MCF 10A (cell line): ENCODE data around the gene ACVR2B. TPM values are rescaled to one million over a fixed set of nuclear protein-coding genes. Genes with fewer than 3 reads are reported as not detected.

Experiments
- BruUV-seq: library from RNA; stranded (reverse); fragments of 400-500 nt; replicated peaks from 2 replicates; lab custom pipeline; 2021; lab: Mats Ljungman, UMichigan
- CTCF ChIA-PET: fragments of 300-600 bp; sonication (Branson Sonifier 250); formaldehyde crosslinking; extraction: SDS; loops from one replicate; lab custom pipeline; 2021; ENCODE audit warnings: antibody characterized with exemption, inconsistent platforms; lab: Yijun Ruan, JAX
- POLR2A ChIA-PET: fragments of 300-600, 350-650 bp; sonication (Branson Sonifier 250); formaldehyde crosslinking; extraction: SDS; loops from one replicate; lab custom pipeline; 2020; ENCODE audit warnings: antibody characterized with exemption, inconsistent platforms; lab: Yijun Ruan, JAX
- DNase-seq: peaks from one replicate; pipeline ENCODE4 v3.0.0-alpha.2; 2018; ENCODE audit not compliant: unreplicated experiment
- H3K27ac Mint-ChIP-seq: one replicate; pipeline ENCODE4 v1.8.0; 2022; ENCODE audit warnings: mild to moderate bottlenecking, low read depth, mixed read lengths; ENCODE audit not compliant: unreplicated experiment
- H3K27me3 Mint-ChIP-seq: one replicate; pipeline ENCODE4 v1.8.0; 2022; ENCODE audit warnings: mixed read lengths; ENCODE audit not compliant: insufficient read depth, unreplicated experiment
- H3K36me3 Mint-ChIP-seq: one replicate; pipeline ENCODE4 v1.8.0; 2022; ENCODE audit warnings: mild to moderate bottlenecking, moderate library complexity, mixed read lengths; ENCODE audit not compliant: insufficient read depth, unreplicated experiment
- H3K4me1 Mint-ChIP-seq: one replicate; pipeline ENCODE4 v1.8.0; 2022; ENCODE audit warnings: mixed read lengths; ENCODE audit not compliant: insufficient read depth, unreplicated experiment
- H3K4me3 Mint-ChIP-seq: one replicate; pipeline ENCODE4 v1.8.0; 2022; ENCODE audit warnings: mild to moderate bottlenecking, moderate library complexity, mixed read lengths; ENCODE audit not compliant: unreplicated experiment
- H3K9me3 Mint-ChIP-seq: one replicate; pipeline ENCODE4 v1.8.0; 2022; ENCODE audit warnings: mixed read lengths; ENCODE audit not compliant: unreplicated experiment
- CTCF ChIP-seq: fragments of 200-600 bp; IDR thresholded peaks from one replicate; pipeline ENCODE4 v1.8.0; 2022; ENCODE audit warnings: antibody characterized with exemption, mild to moderate bottlenecking; ENCODE audit not compliant: unreplicated experiment
- intact Hi-C: fragments of 100-400 bp; cut with micrococcal nuclease; formaldehyde crosslinking; loops from 2 replicates; pipeline ENCODE4 v1.14.1; 2022
- total RNA-seq: library from RNA; stranded (reverse); gene quantifications from 2 replicates; pipeline ENCODE4 v1.2.3, GENCODE V29; 2022

ACVR2B gene
- total RNA-seq, 1 experiment from 2014 or later, result 3.6 TPM

GRCh38 chr3:38515367-38515766, 61.7 kb downstream of the ACVR2B start:
- no peak for DNase-seq
- H3K27me3 Mint-ChIP-seq, result no peaks in the 10 kb centered on the region
- no peak overlapping the region for H3K27ac Mint-ChIP-seq
- H3K9me3 Mint-ChIP-seq, result no peaks in the 10 kb centered on the region
- CTCF ChIA-PET, result interaction anchor here (0.9 to 13.8 kb wide), 6 partner anchors 19 to 515 kb away, joined by 3 to 239 read pairs (median 4); partner anchors contain the start of gene EXOG
- TF ChIP-seq CTCF, result no peak
- no peak overlapping the region for H3K4me3 Mint-ChIP-seq
- H3K36me3 Mint-ChIP-seq, result peaks cover 47% of the 10 kb centered on the region
- no TSS peak for BruUV-seq
- H3K4me1 Mint-ChIP-seq, result no peaks in the 10 kb centered on the region
- intact Hi-C loops, result no loop called here
- POLR2A ChIA-PET, result no interaction called here

GRCh38 chr3:38516669-38517068, 63.0 kb downstream of the ACVR2B start:
- no TSS peak for BruUV-seq
- CTCF ChIA-PET, result interaction anchor here (0.7 to 13.8 kb wide), 5 partner anchors 16 to 484 kb away, joined by 3 to 239 read pairs (median 3); no protein-coding TSS in a partner anchor
- POLR2A ChIA-PET, result no interaction called here
- H3K27me3 Mint-ChIP-seq, result no peaks in the 10 kb centered on the region
- H3K4me3 Mint-ChIP-seq, result no peak overlapping the region
- TF ChIP-seq CTCF, result no peak
- DNase-seq, result peak; percentile 21
- H3K9me3 Mint-ChIP-seq, result no peaks in the 10 kb centered on the region
- no peaks in the 10 kb centered on the region for H3K4me1 Mint-ChIP-seq
- no peak overlapping the region for H3K27ac Mint-ChIP-seq
- intact Hi-C loops, result no loop called here
- H3K36me3 Mint-ChIP-seq, result peaks cover 43% of the 10 kb centered on the region

- no TSS peak for BruUV-seq
- CTCF ChIA-PET, result interaction anchor here (0.6 to 13.8 kb wide), 10 partner anchors 15 to 769 kb away, joined by 3 to 239 read pairs (median 16); no protein-coding TSS in a partner anchor
- H3K4me1 Mint-ChIP-seq, result no peaks in the 10 kb centered on the region
- POLR2A ChIA-PET, result no interaction called here
- H3K27me3 Mint-ChIP-seq, result no peaks in the 10 kb centered on the region
- peaks cover 55% of the 10 kb centered on the region for H3K36me3 Mint-ChIP-seq
- intact Hi-C loops, result no loop called here
- DNase-seq, result no peak
- no peak overlapping the region for H3K4me3 Mint-ChIP-seq
- no peak for TF ChIP-seq CTCF
- H3K27ac Mint-ChIP-seq, result no peak overlapping the region
- no peaks in the 10 kb centered on the region for H3K9me3 Mint-ChIP-seq
These were observed 65.3 kb downstream of the ACVR2B start for GRCh38 chr3:38519000-38519399.

GRCh38 chr3:38519651-38520050, 66.0 kb downstream of the ACVR2B start:
- peak overlapping the region; percentile 31 for H3K27ac Mint-ChIP-seq
- ChIA-PET CTCF (interaction anchor here (0.6 to 13.8 kb wide), 14 partner anchors 10 to 768 kb away, joined by 3 to 239 read pairs (median 26); no protein-coding TSS in a partner anchor), POLR2A (no interaction called here)

More at GRCh38 chr3:38519651-38520050, 66.0 kb downstream of the ACVR2B start:
- Mint-ChIP-seq H3K9me3 (no peaks in the 10 kb centered on the region), H3K4me1 (no peaks in the 10 kb centered on the region), H3K36me3 (peaks cover 54% of the 10 kb centered on the region), H3K4me3 (no peak overlapping the region), H3K27me3 (no peaks in the 10 kb centered on the region)
- intact Hi-C loops, result no loop called here
- BruUV-seq, result no TSS peak
- TF ChIP-seq CTCF, result no peak
- no peak for DNase-seq
